GM10266 (cell line): ENCODE measurements around the gene SIK2.

ENCODE experiments used
- DNase-seq: peaks from one replicate; pipeline ENCODE4 v3.0.0; 2012; ENCODE audit errors: extremely low spot score
- TF ChIP-seq, protein P1 (sequence below): IDR thresholded peaks from 2 replicates; pipeline ENCODE4 v1.5.1; 2012; ENCODE audit warnings: mild to moderate bottlenecking, low read depth; ENCODE audit not compliant: control insufficient read depth, insufficient read depth; ENCODE audit errors: missing control alignments

The SIK2 gene

DNA sequence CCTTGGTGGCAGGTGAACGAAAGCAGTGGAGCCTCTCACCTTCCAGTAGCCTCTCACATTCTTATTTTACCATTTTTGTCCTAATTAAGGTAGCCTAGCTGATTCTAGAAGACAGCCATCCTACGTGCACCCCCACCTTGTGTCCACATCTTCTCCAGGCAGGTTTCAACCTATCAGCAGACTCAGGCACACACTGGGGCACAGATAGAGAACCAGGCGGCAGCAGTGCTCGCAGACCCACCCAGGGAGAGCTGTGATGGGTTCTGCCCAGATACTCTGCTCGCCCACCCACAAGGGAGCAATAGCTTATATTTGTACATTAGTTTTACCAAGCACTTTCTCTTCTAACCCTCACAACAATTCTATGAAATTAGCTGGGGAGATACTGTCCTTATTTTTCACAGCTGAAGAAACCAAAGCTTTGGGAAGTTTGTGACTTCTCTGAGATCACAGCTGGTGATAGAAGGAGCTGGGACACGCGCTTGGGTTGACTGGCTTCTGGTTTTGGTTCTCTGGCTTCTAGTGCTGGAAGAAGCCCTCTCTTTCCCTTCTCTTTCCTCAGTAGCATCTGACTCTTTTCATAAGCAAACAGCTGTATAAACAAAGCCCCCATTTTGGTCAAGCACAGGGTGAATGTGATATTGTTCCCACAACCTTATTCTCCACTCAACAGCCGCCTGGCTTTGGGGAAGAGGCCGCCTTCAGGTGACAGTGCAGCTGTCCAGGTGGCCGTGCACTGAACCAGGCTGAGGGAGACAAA is 127.0 kb downstream of the SIK2 start:
- no peak for DNase-seq
- TF ChIP-seq, protein P1, sequence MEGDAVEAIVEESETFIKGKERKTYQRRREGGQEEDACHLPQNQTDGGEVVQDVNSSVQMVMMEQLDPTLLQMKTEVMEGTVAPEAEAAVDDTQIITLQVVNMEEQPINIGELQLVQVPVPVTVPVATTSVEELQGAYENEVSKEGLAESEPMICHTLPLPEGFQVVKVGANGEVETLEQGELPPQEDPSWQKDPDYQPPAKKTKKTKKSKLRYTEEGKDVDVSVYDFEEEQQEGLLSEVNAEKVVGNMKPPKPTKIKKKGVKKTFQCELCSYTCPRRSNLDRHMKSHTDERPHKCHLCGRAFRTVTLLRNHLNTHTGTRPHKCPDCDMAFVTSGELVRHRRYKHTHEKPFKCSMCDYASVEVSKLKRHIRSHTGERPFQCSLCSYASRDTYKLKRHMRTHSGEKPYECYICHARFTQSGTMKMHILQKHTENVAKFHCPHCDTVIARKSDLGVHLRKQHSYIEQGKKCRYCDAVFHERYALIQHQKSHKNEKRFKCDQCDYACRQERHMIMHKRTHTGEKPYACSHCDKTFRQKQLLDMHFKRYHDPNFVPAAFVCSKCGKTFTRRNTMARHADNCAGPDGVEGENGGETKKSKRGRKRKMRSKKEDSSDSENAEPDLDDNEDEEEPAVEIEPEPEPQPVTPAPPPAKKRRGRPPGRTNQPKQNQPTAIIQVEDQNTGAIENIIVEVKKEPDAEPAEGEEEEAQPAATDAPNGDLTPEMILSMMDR, result no peak

DNA sequence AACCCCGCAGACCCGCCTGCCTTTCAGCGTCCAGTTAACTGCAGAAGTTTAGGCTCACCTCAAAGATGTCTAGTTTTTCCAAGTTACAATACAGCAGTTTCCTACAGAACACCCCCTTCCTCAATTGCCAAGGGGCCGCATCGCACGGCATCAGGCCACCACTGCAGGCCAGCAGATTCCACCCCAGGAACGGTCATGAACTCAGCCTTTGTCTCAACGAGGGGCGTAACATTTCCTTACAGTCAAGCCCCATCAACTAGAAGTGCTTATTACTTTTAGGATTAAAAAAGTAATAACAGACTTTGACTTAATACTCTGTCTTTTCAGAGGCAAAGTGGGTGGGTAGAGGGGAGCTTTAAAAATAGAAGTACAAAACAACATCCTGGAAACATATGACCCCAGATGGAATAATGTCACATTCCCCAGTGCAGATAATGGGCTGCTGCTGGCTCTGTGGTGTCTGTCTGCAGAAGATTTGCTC is 127.6 kb downstream of the SIK2 start:
- DNase-seq, result no peak
- TF ChIP-seq, protein P1, result no peak

DNA sequence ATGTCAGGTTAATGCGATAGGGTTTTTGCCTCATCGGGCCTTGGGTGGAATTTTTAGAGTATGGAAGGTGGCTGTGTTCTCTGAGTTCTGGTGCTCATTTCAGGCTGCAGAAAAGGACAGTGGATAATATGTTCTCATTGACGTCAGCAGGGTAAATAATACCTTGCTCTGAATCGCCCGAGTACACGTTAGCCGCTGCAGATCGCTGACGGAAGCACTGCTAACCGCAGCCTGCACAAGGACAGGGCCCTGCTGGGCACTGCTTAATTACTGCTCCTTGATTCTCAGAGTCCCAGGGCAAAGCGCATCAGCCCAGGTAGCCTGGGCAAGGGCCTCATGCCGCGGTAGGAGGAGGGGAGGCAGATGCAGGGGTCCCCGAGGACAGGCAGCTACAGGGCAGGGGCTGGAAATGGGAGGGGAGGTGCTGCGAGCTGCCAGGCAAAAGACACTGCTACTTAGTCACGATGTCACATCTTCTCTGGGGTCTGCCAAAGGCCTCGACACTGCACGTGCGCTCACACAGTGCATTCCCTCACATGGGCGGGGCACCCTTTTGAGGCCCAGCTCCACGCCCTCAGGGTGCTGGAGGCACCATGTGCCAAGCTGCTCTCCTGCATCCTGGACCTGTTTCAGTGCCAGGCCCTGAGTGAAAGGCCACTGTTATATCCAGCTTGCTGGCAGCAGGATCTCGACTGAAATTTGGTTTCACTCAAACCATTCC is 128.8 kb downstream of the SIK2 start:
- TF ChIP-seq, protein P1, result no peak

DNA sequence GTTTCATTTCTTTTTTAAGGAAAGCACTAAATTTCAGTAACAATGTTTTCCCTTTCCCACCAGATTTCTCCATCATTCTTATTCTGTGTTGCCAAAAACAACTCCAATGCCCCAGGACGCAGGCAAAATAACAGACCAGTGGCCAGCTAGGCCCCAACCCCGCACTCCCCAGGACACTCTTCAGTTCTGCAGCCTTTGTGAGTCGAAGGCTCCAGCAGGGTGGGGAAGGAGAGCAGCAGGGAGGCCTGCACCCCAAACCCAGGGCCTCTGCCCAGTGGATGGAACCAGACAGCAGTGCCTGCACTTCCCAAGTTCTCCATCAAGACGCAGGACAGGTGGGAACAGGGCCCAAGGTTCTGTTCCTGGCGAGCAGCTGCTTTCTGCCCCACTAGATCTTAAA is 129.6 kb downstream of the SIK2 start:
- TF ChIP-seq, protein P1, result no peak

More for the DNA sequence above, 128.8 kb downstream of the SIK2 start:
- DNase-seq, result no peak

DNA sequence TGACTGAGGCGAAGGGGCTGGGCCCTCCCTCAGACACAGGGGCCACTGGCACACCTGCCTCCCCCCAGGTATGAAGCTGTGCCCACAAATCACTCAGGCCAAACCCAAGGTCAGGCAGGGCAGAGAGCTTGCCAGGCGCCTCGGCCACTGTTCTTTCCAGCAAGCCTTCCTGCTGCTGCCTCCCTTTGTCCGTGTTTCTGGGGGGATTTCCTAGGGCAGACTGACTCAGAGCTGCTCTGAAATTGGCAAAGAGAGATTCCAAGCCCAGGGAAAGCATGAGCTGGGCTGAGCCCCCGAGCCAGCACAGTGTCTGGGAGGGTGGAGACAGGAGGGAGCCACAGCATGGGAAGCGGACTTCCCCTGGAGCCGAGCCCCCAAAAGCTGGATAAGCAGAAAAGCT is 130.8 kb downstream of the SIK2 start:
- DNase-seq, result no peak
- TF ChIP-seq, protein P1, result no peak

More for the DNA sequence above, 129.6 kb downstream of the SIK2 start:
- DNase-seq, result no peak

DNA sequence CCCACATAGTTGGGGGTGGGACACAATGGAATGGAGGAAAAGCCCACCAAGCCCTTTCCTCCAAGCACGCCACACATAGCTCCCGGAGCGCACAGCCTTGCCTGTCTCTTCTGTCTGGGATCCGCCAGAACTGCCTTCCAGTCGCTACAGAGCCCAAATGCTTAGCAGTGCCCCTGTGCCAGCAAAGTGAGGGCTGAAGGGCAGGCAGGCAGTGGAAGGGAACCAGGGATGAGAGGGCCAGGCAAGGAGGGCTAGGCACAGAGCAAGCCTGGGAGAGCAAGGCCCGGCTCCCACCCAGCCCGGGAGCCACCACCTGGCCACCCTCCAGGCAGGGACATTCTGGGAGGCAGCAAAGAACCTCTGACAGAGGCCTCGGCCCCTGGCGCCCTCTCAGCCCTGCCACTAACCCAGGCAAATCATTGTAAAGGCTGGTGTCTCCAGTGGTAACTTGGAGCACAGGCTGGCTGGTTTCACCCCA is 131.4 kb downstream of the SIK2 start:
- DNase-seq, result no peak
- TF ChIP-seq, protein P1, result no peak
